ENCODE measurements around the gene PDE7B.

Gene PDE7B

GRCh38 chr6:136134268-136134667, 282.8 kb downstream of the PDE7B start:
- DNase-seq: no peak
- no peak overlapping the region for H3K9ac ChIP-seq (ENCODE audit: low read length)
- no peaks in the 10 kb centered on the region for H3F3A ChIP-seq (ENCODE audit: insufficient read depth, low read length)
- no peak overlapping the region for H3K4me2 ChIP-seq (ENCODE audit: low read depth, low read length)
- no peaks in the 10 kb centered on the region for H3K4me1 ChIP-seq (ENCODE audit: low read length)
- H4K20me1 ChIP-seq (ENCODE audit: insufficient read depth, low read length): no peaks in the 10 kb centered on the region
- no peaks in the 10 kb centered on the region for H3K9me3 ChIP-seq (replicated peaks; ENCODE audit: insufficient read depth, low read length)
- H2AFZ ChIP-seq (ENCODE audit: low read length): no peak overlapping the region
- no peaks in the 10 kb centered on the region for H3K27me3 ChIP-seq (replicated peaks; ENCODE audit: insufficient read depth, low read length)
- H3K9me2 ChIP-seq (replicated peaks; ENCODE audit: insufficient read depth, low read length): no peaks in the 10 kb centered on the region
- H3K27ac ChIP-seq (ENCODE audit: low read length): no peak overlapping the region
- no peaks in the 10 kb centered on the region for H3K79me2 ChIP-seq (ENCODE audit: low read length)
- no peaks in the 10 kb centered on the region for H3K36me3 ChIP-seq (replicated peaks; ENCODE audit: insufficient read depth, low read length)
- no peak overlapping the region for H3K4me3 ChIP-seq (ENCODE audit: low read length)
- no peak for TF ChIP-seq EZH2 (optimal IDR thresholded peaks at IDR 0.05; ENCODE audit: low read depth, low read length)
- TF ChIP-seq CTCF (IDR thresholded peaks at IDR 0.05; ENCODE audit: low read length): no peak
- TF ChIP-seq EZH2phosphoT487 (IDR thresholded peaks at IDR 0.05; ENCODE audit: low read length): no peak

GRCh38 chr6:136134751-136135150, 283.2 kb downstream of the PDE7B start:
- TF ChIP-seq EZH2 (optimal IDR thresholded peaks at IDR 0.05; ENCODE audit: low read depth, low read length) (no peak), EZH2phosphoT487 (IDR thresholded peaks at IDR 0.05; ENCODE audit: low read length) (no peak), CTCF (IDR thresholded peaks at IDR 0.05; ENCODE audit: low read length) (no peak)
- Histone ChIP-seq H4K20me1 (ENCODE audit: insufficient read depth, low read length) (no peaks in the 10 kb centered on the region), H3K27me3 (replicated peaks; ENCODE audit: insufficient read depth, low read length) (no peaks in the 10 kb centered on the region), H3K9ac (ENCODE audit: low read length) (no peak overlapping the region), H3F3A (ENCODE audit: insufficient read depth, low read length) (no peaks in the 10 kb centered on the region), H3K4me2 (ENCODE audit: low read depth, low read length) (no peak overlapping the region), H3K36me3 (replicated peaks; ENCODE audit: insufficient read depth, low read length) (no peaks in the 10 kb centered on the region), H3K4me3 (ENCODE audit: low read length) (no peak overlapping the region), H3K4me1 (ENCODE audit: low read length) (no peaks in the 10 kb centered on the region), H3K27ac (ENCODE audit: low read length) (no peak overlapping the region), H3K9me3 (replicated peaks; ENCODE audit: insufficient read depth, low read length) (no peaks in the 10 kb centered on the region), H2AFZ (ENCODE audit: low read length) (no peak overlapping the region), H3K79me2 (ENCODE audit: low read length) (no peaks in the 10 kb centered on the region), H3K9me2 (replicated peaks; ENCODE audit: insufficient read depth, low read length) (no peaks in the 10 kb centered on the region)
- no peak for DNase-seq

- H3K9me3 ChIP-seq (replicated peaks; ENCODE audit: insufficient read depth, low read length): no peaks in the 10 kb centered on the region
- no peak for DNase-seq
- no peak overlapping the region for H3K4me3 ChIP-seq (ENCODE audit: low read length)
- no peaks in the 10 kb centered on the region for H4K20me1 ChIP-seq (ENCODE audit: insufficient read depth, low read length)
- H3K4me2 ChIP-seq (ENCODE audit: low read depth, low read length): no peak overlapping the region
- H3K36me3 ChIP-seq (replicated peaks; ENCODE audit: insufficient read depth, low read length): no peaks in the 10 kb centered on the region
- H3K79me2 ChIP-seq (ENCODE audit: low read length): no peaks in the 10 kb centered on the region
- H3K9ac ChIP-seq (ENCODE audit: low read length): no peak overlapping the region
- no peaks in the 10 kb centered on the region for H3K9me2 ChIP-seq (replicated peaks; ENCODE audit: insufficient read depth, low read length)
- H3F3A ChIP-seq (ENCODE audit: insufficient read depth, low read length): no peaks in the 10 kb centered on the region
- H3K27ac ChIP-seq (ENCODE audit: low read length): no peak overlapping the region
- no peaks in the 10 kb centered on the region for H3K4me1 ChIP-seq (ENCODE audit: low read length)
- TF ChIP-seq EZH2phosphoT487 (IDR thresholded peaks at IDR 0.05; ENCODE audit: low read length) (no peak), CTCF (IDR thresholded peaks at IDR 0.05; ENCODE audit: low read length) (no peak), EZH2 (optimal IDR thresholded peaks at IDR 0.05; ENCODE audit: low read depth, low read length) (no peak)
- H3K27me3 ChIP-seq (replicated peaks; ENCODE audit: insufficient read depth, low read length): no peaks in the 10 kb centered on the region
- H2AFZ ChIP-seq (ENCODE audit: low read length): no peak overlapping the region
Observed at GRCh38 chr6:136136274-136136673, 284.8 kb downstream of the PDE7B start.

Data from MM.1S (cell line).